HG02840 (cell line): ENCODE data around the gene ZNF700.
"Not testable (repeated sequence)": the region's sequence is repeated elsewhere in the genome, so short reads cannot be mapped to it uniquely, and the experiment has no call there.

ENCODE experiments used
- ATAC-seq: cut with Tn5 transposase; IDR thresholded peaks from one replicate; pipeline ENCODE4 v1.9.1; 2021; ENCODE audit warnings: mild to moderate bottlenecking, moderate library complexity, moderate number of reproducible peaks; ENCODE audit not compliant: unreplicated experiment, low FRiP score

ZNF700 gene

GRCh38 chr19:11924886-11925650 is at the start of gene ZNF700:
Gene ZNF700 (plus strand): TSS chr19:11925107. CDS start chr19:11925211, 104 bp downstream.
- peak; percentile 83 for ATAC-seq

- ATAC-seq: not testable (repeated sequence)
These were observed 45.1 kb upstream of the ZNF700 start for GRCh38 chr19:11879687-11880266.

- no peak for ATAC-seq
These were observed 44.3 kb upstream of the ZNF700 start for GRCh38 chr19:11880598-11880997.

GRCh38 chr19:11881151-11881800 is 43.6 kb upstream of the ZNF700 start:
- no peak for ATAC-seq

GRCh38 chr19:11882606-11883005 is 42.3 kb upstream of the ZNF700 start:
- ATAC-seq: no peak

- ATAC-seq: no peak
These were observed 37.7 kb upstream of the ZNF700 start for GRCh38 chr19:11887234-11887610.

- no peak for ATAC-seq
These were observed 37.0 kb upstream of the ZNF700 start, which contains the start of gene ZNF69 for GRCh38 chr19:11887611-11888531. Gene ZNF69 (plus strand): TSS chr19:11887782. CDS start chr19:11887924, 142 bp downstream.

GRCh38 chr19:11889901-11890300 is 35.0 kb upstream of the ZNF700 start:
- not testable (repeated sequence) for ATAC-seq

GRCh38 chr19:11890634-11891033 is 34.3 kb upstream of the ZNF700 start:
- no peak for ATAC-seq

GRCh38 chr19:11894851-11895250 is 30.1 kb upstream of the ZNF700 start:
- no peak for ATAC-seq

GRCh38 chr19:11902228-11902627 is 22.7 kb upstream of the ZNF700 start:
- no peak for ATAC-seq

GRCh38 chr19:11905928-11906327 is 19.0 kb upstream of the ZNF700 start:
- ATAC-seq: no peak

GRCh38 chr19:11911937-11912336 is 13.0 kb upstream of the ZNF700 start:
- not testable (repeated sequence) for ATAC-seq

- ATAC-seq: not testable (repeated sequence)
These were observed 10.4 kb upstream of the ZNF700 start for GRCh38 chr19:11914417-11915051.

- no peak for ATAC-seq
These were observed 2.9 kb upstream of the ZNF700 start for GRCh38 chr19:11921852-11922495.

- ATAC-seq: not testable (repeated sequence)
These were observed 812 bp downstream of the ZNF700 start for GRCh38 chr19:11925651-11926187.

- ATAC-seq: no peak
These were observed 2.3 kb downstream of the ZNF700 start for GRCh38 chr19:11927227-11927626.

- no peak for ATAC-seq
These were observed 6.1 kb downstream of the ZNF700 start for GRCh38 chr19:11931051-11931450.

- no peak for ATAC-seq
These were observed 6.6 kb downstream of the ZNF700 start for GRCh38 chr19:11931513-11931912.
